Activated CD8-positive, alpha-beta memory T cell treated with anti-CD3 and anti-CD28 coated beads for 4 hours (primary cell): ENCODE data around the gene MKLN1.
"Not testable (repeated sequence)": the region's sequence is repeated elsewhere in the genome, so short reads cannot be mapped to it uniquely, and the experiment has no call there.

ENCODE experiments used
- DNase-seq, 2 donors: peaks; one replicate each; pipeline ENCODE4 v3.0.0-alpha.2; 2020; ENCODE audit warnings: low read depth in 2 of 2

MKLN1 gene

GRCh38 chr7:131401194-131401593, 73.5 kb downstream of the MKLN1 start:
- DNase-seq, result no peak

GRCh38 chr7:131403322-131403721, 75.6 kb downstream of the MKLN1 start:
- no peak for DNase-seq

GRCh38 chr7:131404226-131404911, 76.7 kb downstream of the MKLN1 start:
- no peak for DNase-seq

GRCh38 chr7:131409129-131409766, 81.6 kb downstream of the MKLN1 start:
- DNase-seq, result no peak

- no peak for DNase-seq
These were observed 84.4 kb downstream of the MKLN1 start for GRCh38 chr7:131412031-131412430.

- no peak for DNase-seq
These were observed 86.0 kb downstream of the MKLN1 start for GRCh38 chr7:131413711-131414110.

- DNase-seq, result no peak
These were observed 96.6 kb downstream of the MKLN1 start for GRCh38 chr7:131424219-131424822.

- no peak for DNase-seq
These were observed 98.3 kb downstream of the MKLN1 start for GRCh38 chr7:131425992-131426391.

- DNase-seq, result not testable (repeated sequence)
These were observed 103.2 kb downstream of the MKLN1 start for GRCh38 chr7:131430826-131431225.

- no peak for DNase-seq
These were observed 103.6 kb downstream of the MKLN1 start for GRCh38 chr7:131431289-131431688.

GRCh38 chr7:131431756-131432155, 104.1 kb downstream of the MKLN1 start:
- DNase-seq, result no peak

- no peak for DNase-seq
These were observed 108.7 kb downstream of the MKLN1 start for GRCh38 chr7:131436384-131436783.

- no peak for DNase-seq
These were observed 111.3 kb downstream of the MKLN1 start for GRCh38 chr7:131438969-131439368.

GRCh38 chr7:131443496-131443895, 115.8 kb downstream of the MKLN1 start:
- DNase-seq, result no peak

- no peak for DNase-seq
These were observed 117.0 kb downstream of the MKLN1 start for GRCh38 chr7:131444683-131445082.

- DNase-seq, result no peak
These were observed 121.8 kb downstream of the MKLN1 start for GRCh38 chr7:131449373-131449902.

- DNase-seq, result no peak
These were observed 126.8 kb downstream of the MKLN1 start for GRCh38 chr7:131454498-131454897.

- no peak for DNase-seq
These were observed 127.3 kb downstream of the MKLN1 start for GRCh38 chr7:131455001-131455400.

- no peak for DNase-seq
These were observed 127.9 kb downstream of the MKLN1 start for GRCh38 chr7:131455546-131455945.

- no peak for DNase-seq
These were observed 128.7 kb downstream of the MKLN1 start for GRCh38 chr7:131456338-131456737.

- DNase-seq, result no peak
These were observed 131.6 kb downstream of the MKLN1 start for GRCh38 chr7:131459256-131459655.

- DNase-seq, result no peak
These were observed 134.4 kb downstream of the MKLN1 start for GRCh38 chr7:131462059-131462458.

- not testable (repeated sequence) for DNase-seq
These were observed 135.0 kb downstream of the MKLN1 start for GRCh38 chr7:131462715-131463114.
